ENCODE measurements around the gene MSRB1. TPM values are rescaled to one million over a fixed set of nuclear protein-coding genes. Genes with fewer than 3 reads are reported as not detected.

The MSRB1 gene
- total RNA-seq, 1 donor, result 40.1 TPM

- DNase-seq (ENCODE audit: low read depth in 2 of 3, low spot score in 2 of 3), result no peak
Observed at GRCh38 chr16:1979271-1980029, 36.5 kb upstream of the MSRB1 start.

GRCh38 chr16:1978476-1979120 lies 35.6 kb upstream of the MSRB1 start:
- DNase-seq (ENCODE audit: low read depth in 2 of 3, low spot score in 2 of 3), result no peak

- no peak for DNase-seq (ENCODE audit: low read depth in 2 of 3, low spot score in 2 of 3)
Observed at GRCh38 chr16:1977875-1978268, 34.9 kb upstream of the MSRB1 start.

GRCh38 chr16:1976951-1977874 lies 34.2 kb upstream of the MSRB1 start:
- no peak for DNase-seq (ENCODE audit: low read depth in 2 of 3, low spot score in 2 of 3)

- no peak for DNase-seq (ENCODE audit: low read depth in 2 of 3, low spot score in 2 of 3)
Observed at GRCh38 chr16:1976216-1976520, 33.2 kb upstream of the MSRB1 start.

GRCh38 chr16:1975432-1976215 lies 32.6 kb upstream of the MSRB1 start:
- no peak for DNase-seq (ENCODE audit: low read depth in 2 of 3, low spot score in 2 of 3)

GRCh38 chr16:1974157-1975070 lies 31.4 kb upstream of the MSRB1 start:
- DNase-seq (ENCODE audit: low read depth in 2 of 3, low spot score in 2 of 3), result no peak

- DNase-seq (ENCODE audit: low read depth in 2 of 3, low spot score in 2 of 3), result no peak
Observed at GRCh38 chr16:1973461-1974156, 30.6 kb upstream of the MSRB1 start.

- no peak for DNase-seq (ENCODE audit: low read depth in 2 of 3, low spot score in 2 of 3)
Observed at GRCh38 chr16:1972490-1972877, 29.5 kb upstream of the MSRB1 start.

- peak; percentile 97 to 99 (median 97) for DNase-seq (ENCODE audit: low read depth in 2 of 3, low spot score in 2 of 3)
Observed at GRCh38 chr16:1971796-1972489, 28.9 kb upstream of the MSRB1 start, which contains the start of gene TBL3. Gene TBL3 (plus strand): TSS chr16:1972053. CDS start chr16:1972165, 112 bp downstream.

GRCh38 chr16:1968146-1968953 lies 25.4 kb upstream of the MSRB1 start:
- no peak for DNase-seq (ENCODE audit: low read depth in 2 of 3, low spot score in 2 of 3)

GRCh38 chr16:1966460-1966859 lies 23.5 kb upstream of the MSRB1 start, which contains the start of gene RNF151:
Gene RNF151 (plus strand): TSS chr16:1966856. CDS start chr16:1966882, 26 bp downstream.
- DNase-seq (ENCODE audit: low read depth in 2 of 3, low spot score in 2 of 3), result no peak

GRCh38 chr16:1965396-1966001 lies 22.5 kb upstream of the MSRB1 start:
- DNase-seq (ENCODE audit: low read depth in 2 of 3, low spot score in 2 of 3), result no peak

- DNase-seq (ENCODE audit: low read depth in 2 of 3, low spot score in 2 of 3), result peak; percentile 97 to 99 (median 99)
Observed at GRCh38 chr16:1964506-1965395, 21.8 kb upstream of the MSRB1 start, which contains the start of gene RPS2. Gene RPS2 (minus strand): TSS chr16:1964826. CDS start chr16:1964625, 201 bp downstream.

GRCh38 chr16:1963806-1964505 lies 21.0 kb upstream of the MSRB1 start:
- DNase-seq (ENCODE audit: low read depth in 2 of 3, low spot score in 2 of 3), result peak in 1 of 3 donors; percentile 46
